Right atrium auricular region (tissue), 2 donors: ENCODE measurements around the gene PIAS1. TPM values are rescaled to one million over a fixed set of nuclear protein-coding genes. Genes with fewer than 3 reads are reported as not detected.

ENCODE experiments used
- DNase-seq: peaks from one replicate; pipeline ENCODE4 v3.0.0-alpha.2; 2019; ENCODE audit warnings: low spot score
- H3K27ac ChIP-seq, 2 donors: fragments of 200-600 bp; sonication (generic); 1 replicate in 1 of 2; 2 replicates in 1 of 2; pipeline ENCODE4 v1.5.1; 2016 to 2019
- H3K27me3 ChIP-seq, 2 donors: fragments of 200-600 bp; sonication (generic); one replicate each; pipeline versions ENCODE4 v1.5.1 to v1.6.0; 2017 to 2019
- H3K36me3 ChIP-seq: fragments of 200-600 bp; sonication (generic); one replicate; pipeline ENCODE4 v1.5.1; 2016
- H3K4me1 ChIP-seq, 2 donors: fragments of 200-600 bp; sonication (generic); one replicate each; pipeline versions ENCODE4 v1.5.1 to v1.6.0; 2017 to 2019
- H3K4me3 ChIP-seq, 2 donors: fragments of 200-600 bp; sonication (generic); 1 replicate in 1 of 2; 2 replicates in 1 of 2; pipeline ENCODE4 v1.5.1; 2017 to 2019; ENCODE audit warnings: mild to moderate bottlenecking in 1 of 2, moderate library complexity in 1 of 2
- H3K9me3 ChIP-seq, 2 donors: fragments of 200-600 bp; sonication (generic); one replicate each; pipeline ENCODE4 v1.5.1; 2019
- total RNA-seq, 2 donors: library from RNA; depleted of rRNA; stranded (reverse); fragments of >200 nt; gene quantifications; one replicate each; pipeline ENCODE4 v1.1.0, GENCODE V29; 2016
- TF ChIP-seq, protein P1 (sequence below), 2 donors: fragments of 200-600 bp; sonication (generic); IDR thresholded peaks; one replicate each; pipeline ENCODE4 v1.5.1; 2019; ENCODE audit warnings: antibody characterized with exemption in 2 of 2

PIAS1 gene
- total RNA-seq, 2 donors from 2014 or later: 24.5 to 26.7 TPM

DNA sequence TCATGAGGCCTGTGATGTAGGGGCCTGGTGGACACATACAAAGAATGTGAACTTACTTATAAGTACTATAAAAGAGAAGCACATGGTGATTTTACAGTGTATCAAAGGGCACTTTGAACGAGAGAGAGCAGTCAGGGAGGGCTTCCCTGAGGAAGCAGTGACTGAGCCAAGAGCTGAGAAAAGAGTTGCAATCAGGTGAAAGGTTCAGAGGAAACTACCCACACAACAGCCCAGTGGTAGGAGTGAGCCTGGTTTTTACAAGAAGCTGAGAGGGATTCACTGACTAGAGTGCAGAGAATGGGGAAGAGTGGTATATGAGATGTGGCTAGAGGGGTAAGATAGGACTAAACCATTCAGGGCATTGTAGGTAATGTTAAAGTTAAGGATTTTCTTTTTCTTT lies 93.9 kb downstream of the PIAS1 start:
- Histone ChIP-seq H3K4me3 (no peak overlapping the region), H3K27me3 (no peaks in the 10 kb centered on the region), H3K36me3 (peaks cover 18% of the 10 kb centered on the region), H3K9me3 (no peaks in the 10 kb centered on the region), H3K4me1 (no peaks in the 10 kb centered on the region), H3K27ac (no peak overlapping the region)
- DNase-seq: no peak
- TF ChIP-seq, protein P1, sequence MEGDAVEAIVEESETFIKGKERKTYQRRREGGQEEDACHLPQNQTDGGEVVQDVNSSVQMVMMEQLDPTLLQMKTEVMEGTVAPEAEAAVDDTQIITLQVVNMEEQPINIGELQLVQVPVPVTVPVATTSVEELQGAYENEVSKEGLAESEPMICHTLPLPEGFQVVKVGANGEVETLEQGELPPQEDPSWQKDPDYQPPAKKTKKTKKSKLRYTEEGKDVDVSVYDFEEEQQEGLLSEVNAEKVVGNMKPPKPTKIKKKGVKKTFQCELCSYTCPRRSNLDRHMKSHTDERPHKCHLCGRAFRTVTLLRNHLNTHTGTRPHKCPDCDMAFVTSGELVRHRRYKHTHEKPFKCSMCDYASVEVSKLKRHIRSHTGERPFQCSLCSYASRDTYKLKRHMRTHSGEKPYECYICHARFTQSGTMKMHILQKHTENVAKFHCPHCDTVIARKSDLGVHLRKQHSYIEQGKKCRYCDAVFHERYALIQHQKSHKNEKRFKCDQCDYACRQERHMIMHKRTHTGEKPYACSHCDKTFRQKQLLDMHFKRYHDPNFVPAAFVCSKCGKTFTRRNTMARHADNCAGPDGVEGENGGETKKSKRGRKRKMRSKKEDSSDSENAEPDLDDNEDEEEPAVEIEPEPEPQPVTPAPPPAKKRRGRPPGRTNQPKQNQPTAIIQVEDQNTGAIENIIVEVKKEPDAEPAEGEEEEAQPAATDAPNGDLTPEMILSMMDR (IDR thresholded peaks at IDR 0.05): no peak

DNA sequence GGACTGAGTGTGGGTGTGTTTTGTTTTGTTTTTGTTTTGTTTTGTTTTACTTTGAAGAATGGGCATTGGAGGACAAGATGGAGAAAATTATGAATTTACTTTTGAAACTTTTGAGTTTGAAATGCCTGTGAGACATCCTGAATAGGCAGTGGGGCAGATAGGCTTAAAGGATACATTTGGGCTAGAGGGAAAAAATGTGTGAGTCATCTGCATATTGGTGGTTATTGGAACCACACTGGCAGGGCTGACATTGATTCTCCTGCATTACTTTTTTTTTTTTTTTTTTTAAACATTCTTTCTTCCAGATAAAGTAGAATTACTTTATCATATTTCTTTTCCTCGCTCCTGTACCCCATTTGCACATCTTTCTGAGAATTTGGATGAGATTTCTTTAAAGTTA lies 94.9 kb downstream of the PIAS1 start:
- no peak for DNase-seq
- H3K27me3 ChIP-seq: no peaks in the 10 kb centered on the region
- H3K4me3 ChIP-seq: no peak overlapping the region
- H3K9me3 ChIP-seq: no peaks in the 10 kb centered on the region
- H3K27ac ChIP-seq: no peak overlapping the region
- TF ChIP-seq, protein P1 (IDR thresholded peaks at IDR 0.05): no peak
- H3K36me3 ChIP-seq: peaks cover 18% of the 10 kb centered on the region
- H3K4me1 ChIP-seq: no peaks in the 10 kb centered on the region

DNA sequence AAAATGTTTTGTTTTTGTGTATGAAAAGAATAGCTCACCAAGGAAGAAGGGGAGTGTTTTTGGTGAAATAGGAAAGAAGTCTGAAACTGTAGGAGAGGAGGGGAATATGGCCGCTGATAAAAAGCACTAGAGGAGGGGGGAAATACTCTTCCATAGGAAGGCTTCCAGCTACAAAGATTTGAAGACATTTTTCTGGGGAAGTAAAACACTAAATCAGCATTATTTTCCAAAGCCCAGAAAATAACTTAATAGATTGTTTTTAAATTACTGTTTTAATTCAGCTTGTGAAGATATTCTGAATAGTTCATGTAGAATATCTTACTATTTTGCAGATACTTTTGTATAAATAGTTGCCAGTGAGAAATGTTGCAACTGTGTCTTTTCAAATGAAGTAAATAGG lies 96.1 kb downstream of the PIAS1 start:
- H3K36me3 ChIP-seq: peaks cover 18% of the 10 kb centered on the region
- no peaks in the 10 kb centered on the region for H3K9me3 ChIP-seq
- TF ChIP-seq, protein P1 (IDR thresholded peaks at IDR 0.05): no peak
- no peaks in the 10 kb centered on the region for H3K27me3 ChIP-seq
- DNase-seq: no peak
- no peak overlapping the region for H3K4me3 ChIP-seq
- no peak overlapping the region for H3K27ac ChIP-seq
- no peaks in the 10 kb centered on the region for H3K4me1 ChIP-seq

DNA sequence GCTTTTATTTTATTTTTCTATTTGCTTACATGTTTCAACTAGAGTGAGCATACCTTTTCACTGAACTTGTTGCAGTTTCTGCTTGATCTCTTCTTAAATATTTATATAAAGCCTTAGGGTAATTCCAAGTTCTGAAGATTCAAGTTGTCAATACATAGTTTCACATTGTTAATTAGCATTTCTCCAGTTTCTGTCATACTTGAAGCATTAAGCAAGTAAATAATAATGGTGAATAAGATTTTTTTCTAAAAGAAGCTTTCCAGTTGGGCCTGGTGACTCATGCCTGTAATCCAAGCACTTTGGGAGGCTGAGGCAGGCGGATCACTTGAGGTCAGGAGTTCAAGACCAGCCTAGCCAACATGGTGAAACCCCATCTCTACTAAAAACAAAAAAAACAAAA lies 97.2 kb downstream of the PIAS1 start:
- TF ChIP-seq, protein P1 (IDR thresholded peaks at IDR 0.05): no peak
- no peaks in the 10 kb centered on the region for H3K27me3 ChIP-seq
- no peak overlapping the region for H3K27ac ChIP-seq
- H3K9me3 ChIP-seq: no peaks in the 10 kb centered on the region
- H3K4me3 ChIP-seq: no peak overlapping the region
- peaks cover 22% of the 10 kb centered on the region for H3K36me3 ChIP-seq
- H3K4me1 ChIP-seq: no peaks in the 10 kb centered on the region
- DNase-seq: no peak

DNA sequence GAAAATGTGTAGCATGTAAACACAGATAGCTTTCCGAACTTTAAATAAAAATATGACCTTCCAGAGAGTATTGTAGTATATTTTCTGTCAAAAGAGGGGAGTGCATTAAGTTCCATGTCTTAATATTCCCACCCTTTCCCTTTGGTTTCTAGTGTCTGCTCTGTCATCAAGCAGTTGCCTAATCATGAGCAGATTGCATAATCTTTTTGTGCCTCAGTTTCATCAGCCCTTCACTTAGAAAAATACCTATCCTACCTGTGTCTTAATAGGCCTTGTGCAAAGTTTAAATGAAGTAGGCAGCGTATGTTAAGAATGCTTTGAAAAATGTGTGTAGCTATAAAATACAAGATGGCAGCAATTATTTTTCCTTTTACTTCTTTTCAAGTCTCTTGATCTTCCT lies 98.2 kb downstream of the PIAS1 start:
- TF ChIP-seq, protein P1 (IDR thresholded peaks at IDR 0.05): no peak
- no peak for DNase-seq
- Histone ChIP-seq H3K9me3 (no peaks in the 10 kb centered on the region), H3K27ac (no peak overlapping the region), H3K27me3 (no peaks in the 10 kb centered on the region), H3K36me3 (peaks cover 15% of the 10 kb centered on the region), H3K4me3 (no peak overlapping the region), H3K4me1 (no peaks in the 10 kb centered on the region)

DNA sequence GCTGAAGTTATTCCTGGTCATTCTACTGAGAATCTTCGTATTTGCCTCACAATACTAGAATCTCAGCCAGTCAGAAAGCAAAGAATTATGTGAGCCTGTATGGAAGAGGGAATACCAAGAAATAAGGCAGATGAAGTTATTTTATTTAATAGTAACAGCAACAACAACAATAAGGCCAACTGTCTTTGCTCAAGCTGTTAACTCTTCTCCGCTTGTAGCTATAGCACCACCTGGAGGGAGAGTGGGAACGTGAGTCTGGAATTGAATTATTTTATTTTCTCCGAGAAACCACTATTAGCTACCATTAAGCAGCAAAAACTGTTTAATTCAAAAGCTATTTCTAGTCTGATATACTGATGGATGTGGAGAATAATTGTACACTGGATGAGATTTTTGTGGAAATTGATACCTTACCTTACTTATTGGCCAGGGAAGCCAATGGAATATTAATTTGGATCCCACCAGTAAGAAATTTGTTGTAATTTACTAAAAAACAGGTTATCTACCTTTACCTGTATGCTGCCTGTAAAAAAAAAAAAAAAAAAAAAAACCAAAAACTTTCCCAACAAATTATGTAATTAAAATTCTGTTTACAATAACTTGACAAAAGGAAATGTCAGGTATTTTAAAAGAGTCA lies 100.9 kb downstream of the PIAS1 start:
- Histone ChIP-seq H3K9me3 (no peaks in the 10 kb centered on the region), H3K27me3 (no peaks in the 10 kb centered on the region), H3K4me3 (no peak overlapping the region), H3K4me1 (no peaks in the 10 kb centered on the region), H3K27ac (no peak overlapping the region), H3K36me3 (peaks cover 10% of the 10 kb centered on the region)
- DNase-seq: no peak
- TF ChIP-seq, protein P1 (IDR thresholded peaks at IDR 0.05): peak; percentile 62 to 83
